Peyer's patch (tissue), 4 donors: ENCODE measurements around the gene TMEM147. TPM values are rescaled to one million over a fixed set of nuclear protein-coding genes. Genes with fewer than 3 reads are reported as not detected.
A peak's percentile ranks its signal among the peaks of the same experiment; 100 is the strongest.

Source experiments
- DNase-seq, 3 donors: peaks; one replicate each; pipeline ENCODE4 v3.0.0-alpha.2; 2017 to 2019
- H3K27ac ChIP-seq, 4 donors: fragments of 200-600 bp; sonication (generic); one replicate each; pipeline ENCODE4 v1.5.1; 2016 to 2019
- H3K27me3 ChIP-seq, 2 donors: fragments of 200-600 bp; sonication (generic); one replicate each; pipeline ENCODE4 v1.5.1; 2019
- H3K36me3 ChIP-seq, 3 donors: fragments of 200-600 bp; sonication (generic); one replicate each; pipeline ENCODE4 v1.5.1; 2016 to 2019
- H3K4me1 ChIP-seq, 4 donors: fragments of 200-600 bp; sonication (generic); one replicate each; pipeline ENCODE4 v1.5.1; 2016 to 2019
- H3K4me3 ChIP-seq, 4 donors: fragments of 200-600 bp; sonication (generic); 1 replicate in 3 of 4; 2 replicates in 1 of 4; pipeline ENCODE4 v1.5.1; 2016 to 2019; ENCODE audit warnings: mild to moderate bottlenecking in 1 of 4
- H3K9me3 ChIP-seq, 4 donors: fragments of 200-600 bp; sonication (generic); one replicate each; pipeline ENCODE4 v1.5.1; 2016 to 2019; ENCODE audit warnings: mild to moderate bottlenecking in 1 of 4
- CTCF ChIP-seq, 6 experiments: fragments of 450-650 bp in 4 of 6; fragments of 200-600 bp in 2 of 6; sonication (generic) in 1 of 6; IDR thresholded peaks; one replicate each; pipeline ENCODE4 v1.5.1; 2017 to 2019; ENCODE audit warnings: antibody characterized with exemption in 6 of 6, mild to moderate bottlenecking in 3 of 6, moderate library complexity in 1 of 6
- POLR2A ChIP-seq, 2 donors: fragments of 450-650 bp; IDR thresholded peaks; one replicate each; pipeline ENCODE4 v1.5.1; 2017; ENCODE audit warnings: antibody characterized with exemption in 2 of 2, mild to moderate bottlenecking in 2 of 2, moderate library complexity in 2 of 2
- total RNA-seq, 4 donors: library from RNA; depleted of rRNA; stranded (reverse); fragments of >200 nt; gene quantifications; one replicate each; pipeline ENCODE4 v1.1.0, GENCODE V29; 2016

Gene TMEM147
- total RNA-seq, 4 donors from 2014 or later: 34.9 to 59.4 (median 50.9) TPM

GRCh38 chr19:35509018-35509652 is 36.3 kb upstream of the TMEM147 start:
- Histone ChIP-seq H3K27me3 (no peaks in the 10 kb centered on the region), H3K27ac (peak overlapping the region in 1 of 4 donors; percentile 48), H3K4me1 (peaks cover 0 to 13% (median 3%) of the 10 kb centered on the region in 4 donors), H3K9me3 (no peaks in the 10 kb centered on the region), H3K36me3 (no peaks in the 10 kb centered on the region), H3K4me3 (peak overlapping the region; percentile 19 to 35 (median 32))
- TF ChIP-seq POLR2A (IDR thresholded peaks at IDR 0.05): no peak
- peak in 2 of 3 donors; percentile 56 to 75 for DNase-seq

GRCh38 chr19:35509861-35510625 is 35.4 kb upstream of the TMEM147 start:
- H3K27me3 ChIP-seq: no peaks in the 10 kb centered on the region
- peak; percentile 72 to 92 (median 77) for TF ChIP-seq CTCF (IDR thresholded peaks at IDR 0.05)
- TF ChIP-seq POLR2A (IDR thresholded peaks at IDR 0.05): no peak
- DNase-seq: peak; percentile 77 to 90 (median 82)
- H3K27ac ChIP-seq: peak overlapping the region in 3 of 4 donors; percentile 26 to 48 (median 26)
- H3K4me3 ChIP-seq: peak overlapping the region; percentile 19 to 35 (median 32)
- peaks cover 0 to 13% (median 3%) of the 10 kb centered on the region in 4 donors for H3K4me1 ChIP-seq
- no peaks in the 10 kb centered on the region for H3K36me3 ChIP-seq
- no peaks in the 10 kb centered on the region for H3K9me3 ChIP-seq

- Histone ChIP-seq H3K27ac (peak overlapping the region in 1 of 4 donors; percentile 26), H3K36me3 (no peaks in the 10 kb centered on the region), H3K4me3 (peak overlapping the region in 2 of 4 donors; percentile 32 to 35), H3K4me1 (peaks cover 0 to 13% (median 3%) of the 10 kb centered on the region in 4 donors), H3K27me3 (no peaks in the 10 kb centered on the region), H3K9me3 (no peaks in the 10 kb centered on the region)
- no peak for TF ChIP-seq CTCF (IDR thresholded peaks at IDR 0.05)
- DNase-seq: no peak
These were observed 34.8 kb upstream of the TMEM147 start for GRCh38 chr19:35510626-35510964.

- Histone ChIP-seq H3K4me1 (peaks cover 0 to 13% (median 3%) of the 10 kb centered on the region in 4 donors), H3K27me3 (no peaks in the 10 kb centered on the region), H3K27ac (no peak overlapping the region), H3K9me3 (no peaks in the 10 kb centered on the region), H3K4me3 (no peak overlapping the region), H3K36me3 (no peaks in the 10 kb centered on the region)
- TF ChIP-seq POLR2A (IDR thresholded peaks at IDR 0.05) (no peak), CTCF (IDR thresholded peaks at IDR 0.05) (no peak)
- no peak for DNase-seq
These were observed 34.1 kb upstream of the TMEM147 start for GRCh38 chr19:35511337-35511736.

- DNase-seq: no peak
- TF ChIP-seq CTCF (IDR thresholded peaks at IDR 0.05) (no peak), POLR2A (IDR thresholded peaks at IDR 0.05) (no peak)
- no peak overlapping the region for H3K4me3 ChIP-seq
These were observed 32.4 kb upstream of the TMEM147 start for GRCh38 chr19:35512831-35513627.

More at GRCh38 chr19:35512831-35513627, 32.4 kb upstream of the TMEM147 start:
- no peaks in the 10 kb centered on the region for H3K27me3 ChIP-seq
- no peaks in the 10 kb centered on the region for H3K36me3 ChIP-seq
- H3K4me1 ChIP-seq: peaks cover 0 to 13% (median 3%) of the 10 kb centered on the region in 4 donors
- no peak overlapping the region for H3K27ac ChIP-seq
- H3K9me3 ChIP-seq: no peaks in the 10 kb centered on the region
